Keratinocyte (primary cell): ENCODE data around the gene TBPL2. TPM values are rescaled to one million over a fixed set of nuclear protein-coding genes. Genes with fewer than 3 reads are reported as not detected.

ENCODE experiments used
- DNase-seq: peaks from one replicate; pipeline ENCODE4 v3.0.0-alpha.2; 2011; ENCODE audit warnings: low read depth, missing footprints, low spot score
- FAIRE-seq: peaks from 2 replicates; lab custom pipeline; 2011; peaks lifted over from hg19 to GRCh38; lab: Jason Lieb, UNC
- H2AFZ ChIP-seq: 2 replicates; pipeline ENCODE4 v1.6.0; 2012; ENCODE audit warnings: low read length, control low read depth, inconsistent platforms; ENCODE audit not compliant: control insufficient read depth
- H3K27ac ChIP-seq: 2 replicates; pipeline ENCODE4 v1.5.1; 2011; ENCODE audit warnings: low read length; ENCODE audit not compliant: control insufficient read depth, insufficient read depth
- H3K27me3 ChIP-seq: 3 replicates; pipeline ENCODE4 v1.6.0; 2011; ENCODE audit warnings: low read length; ENCODE audit not compliant: control insufficient read depth, insufficient read depth; ENCODE audit errors: extremely low read depth
- H3K36me3 ChIP-seq, 2 experiments: 2 replicates in 1 of 2; 3 replicates in 1 of 2; pipeline ENCODE4 v1.5.1; 2011; ENCODE audit warnings: low read length in 2 of 2, mild to moderate bottlenecking in 1 of 2; ENCODE audit not compliant: control insufficient read depth in 2 of 2, insufficient read depth in 2 of 2; ENCODE audit errors: extremely low read depth in 1 of 2
- H3K4me1 ChIP-seq: 3 replicates; pipeline ENCODE4 v1.5.1; 2011; ENCODE audit warnings: low read length; ENCODE audit not compliant: control insufficient read depth, insufficient read depth; ENCODE audit errors: extremely low read depth
- H3K4me2 ChIP-seq: 3 replicates; pipeline ENCODE4 v1.6.0; 2011; ENCODE audit warnings: low read depth, low read length; ENCODE audit not compliant: control insufficient read depth, insufficient read depth; ENCODE audit errors: extremely low read depth
- H3K4me3 ChIP-seq, 3 experiments: fragments of 200-600 bp in 1 of 3; sonication (generic) in 1 of 3; 2 replicates in 2 of 3; 3 replicates in 1 of 3; pipeline ENCODE4 v1.5.1; 2011 to 2016; ENCODE audit warnings: low read length in 3 of 3, mild to moderate bottlenecking in 3 of 3, control low read depth in 2 of 3, inconsistent platforms in 1 of 3, low read depth in 1 of 3, mixed read lengths in 1 of 3, mixed run types in 1 of 3, moderate library complexity in 1 of 3; ENCODE audit not compliant: control insufficient read depth in 2 of 3, insufficient read depth in 2 of 3; ENCODE audit errors: extremely low read depth in 1 of 3
- H3K79me2 ChIP-seq: 2 replicates; pipeline ENCODE4 v1.6.0; 2012; ENCODE audit warnings: low read length; ENCODE audit not compliant: control insufficient read depth, insufficient read depth
- H3K9ac ChIP-seq: 3 replicates; pipeline ENCODE4 v1.6.0; 2011; ENCODE audit warnings: low read length; ENCODE audit not compliant: control insufficient read depth, insufficient read depth; ENCODE audit errors: extremely low read depth
- H3K9me1 ChIP-seq: 3 replicates; pipeline ENCODE4 v1.6.0; 2011; ENCODE audit warnings: low read length; ENCODE audit not compliant: control insufficient read depth, insufficient read depth; ENCODE audit errors: extremely low read depth
- H3K9me3 ChIP-seq: 2 replicates; pipeline ENCODE4 v1.5.1; 2012; ENCODE audit warnings: low read depth, low read length; ENCODE audit not compliant: control insufficient read depth
- H4K20me1 ChIP-seq: 3 replicates; pipeline ENCODE4 v1.6.0; 2011; ENCODE audit warnings: low read length; ENCODE audit not compliant: control insufficient read depth, insufficient read depth; ENCODE audit errors: extremely low read depth
- CTCF ChIP-seq, 3 experiments: IDR thresholded peaks in 1 of 3; conservative IDR thresholded peaks in 1 of 3; optimal IDR thresholded peaks in 1 of 3; 2 replicates in 2 of 3; 3 replicates in 1 of 3; pipeline versions ENCODE3 to v1.5.1; 2011; ENCODE audit warnings: low read length in 3 of 3, mild to moderate bottlenecking in 3 of 3, moderate library complexity in 2 of 3, control low read depth in 1 of 3, inconsistent platforms in 1 of 3; ENCODE audit not compliant: insufficient read depth in 2 of 3; ENCODE audit errors: extremely low read depth in 1 of 3
- EZH2 ChIP-seq: IDR thresholded peaks from one replicate; pipeline ENCODE4 v1.6.1; 2012; ENCODE audit warnings: inconsistent platforms, mild to moderate bottlenecking, low read length, moderate library complexity
- dilution Hi-C: fragments of 300-500 bp; cut with MboI; formaldehyde crosslinking; loops from one replicate; pipeline ENCODE4 v1.7.0; 2020; ENCODE audit warnings: low sequenced_read_pairs; ENCODE audit not compliant: extremely low pct_ligation_motif_present
- polyA plus RNA-seq, 5 experiments: library from polyadenylated mRNA; depleted of rRNA in 3 of 5; stranded (reverse) in 3 of 5; stranded (forward) in 1 of 5; unstranded in 1 of 5; fragments of >200 nt; gene quantifications; 1 replicate in 1 of 5; 2 replicates in 3 of 5; 3 replicates in 1 of 5; pipeline versions ENCODE4 v1.2.1 to v1.2.3, GENCODE V29; 2011 to 2012; ENCODE audit warnings: missing spikeins in 2 of 5, low read depth in 1 of 5, low replicate concordance in 1 of 5

Gene TBPL2
- polyA plus RNA-seq, 1 donor (not counting 4 experiments of a cell fraction or from before 2014, with no cell fraction given) = not detected

- no peaks in the 10 kb centered on the region for H3K9me3 ChIP-seq
- no peak overlapping the region for H2AFZ ChIP-seq
- no peak for TF ChIP-seq EZH2
- no peak for TF ChIP-seq CTCF (optimal IDR thresholded peaks at IDR 0.05 in 1 of 3, IDR thresholded peaks at IDR 0.05 in 1 of 3, conservative IDR thresholded peaks at IDR 0.05 in 1 of 3; ENCODE audit: extremely low read depth in 1 of 3, insufficient read depth in 2 of 3, low read length in 3 of 3)
- H4K20me1 ChIP-seq = no peaks in the 10 kb centered on the region
- H3K9ac ChIP-seq = no peak overlapping the region
- FAIRE-seq (no peak), DNase-seq (no peak)
- no peak overlapping the region for H3K27ac ChIP-seq
- no peaks in the 10 kb centered on the region for H3K79me2 ChIP-seq
- H3K4me3 ChIP-seq = no peak overlapping the region
- no peaks in the 10 kb centered on the region for H3K27me3 ChIP-seq
- H3K4me2 ChIP-seq = no peak overlapping the region
- peaks cover 6% of the 10 kb centered on the region for H3K4me1 ChIP-seq
- H3K9me1 ChIP-seq = no peaks in the 10 kb centered on the region
- dilution Hi-C loops = no loop called here
- no peaks in the 10 kb centered on the region for H3K36me3 ChIP-seq
Observed at GRCh38 chr14:55417955-55418354, 22.5 kb downstream of the TBPL2 start.

- Histone ChIP-seq H2AFZ (no peak overlapping the region), H3K79me2 (no peaks in the 10 kb centered on the region), H3K4me2 (no peak overlapping the region), H3K9ac (no peak overlapping the region), H3K4me3 (no peak overlapping the region), H3K4me1 (peaks cover 14% of the 10 kb centered on the region), H3K27me3 (no peaks in the 10 kb centered on the region), H4K20me1 (no peaks in the 10 kb centered on the region), H3K36me3 (no peaks in the 10 kb centered on the region), H3K27ac (no peak overlapping the region), H3K9me3 (no peaks in the 10 kb centered on the region), H3K9me1 (no peaks in the 10 kb centered on the region)
- TF ChIP-seq EZH2 (no peak), CTCF (optimal IDR thresholded peaks at IDR 0.05 in 1 of 3, IDR thresholded peaks at IDR 0.05 in 1 of 3, conservative IDR thresholded peaks at IDR 0.05 in 1 of 3; ENCODE audit: extremely low read depth in 1 of 3, insufficient read depth in 2 of 3, low read length in 3 of 3) (peak; percentile 56 to 76 (median 72))
- dilution Hi-C loops = no loop called here
- FAIRE-seq (no peak), DNase-seq (no peak)
Observed at GRCh38 chr14:55416866-55417265, 23.6 kb downstream of the TBPL2 start.
